AG04450 (cell line): ENCODE results near the gene CDC42EP4. TPM values are rescaled to one million over a fixed set of nuclear protein-coding genes. Genes with fewer than 3 reads are reported as not detected.

Experiments used
- CTCF ChIA-PET: fragments of 300-600, 350-600 bp; formaldehyde crosslinking; extraction: SDS; loops from one replicate; lab custom pipeline; 2022; ENCODE audit warnings: antibody characterized with exemption, inconsistent platforms; lab: Charles Lee
- POLR2A ChIA-PET: fragments of 350-600 bp; formaldehyde crosslinking; extraction: SDS; loops from one replicate; lab custom pipeline; 2021; ENCODE audit warnings: antibody characterized with exemption, inconsistent platforms; lab: Yijun Ruan, JAX
- DNase-seq: peaks from one replicate; pipeline ENCODE4 v3.0.0-alpha.2; 2011; ENCODE audit warnings: low read depth, low spot score
- H3K27ac ChIP-seq: one replicate; pipeline ENCODE4 v1.5.1; 2012; ENCODE audit warnings: low read depth, low read length, control low read depth
- H3K27me3 ChIP-seq: one replicate; pipeline ENCODE4 v1.6.0; 2012; ENCODE audit warnings: low read length; ENCODE audit not compliant: control insufficient read depth, insufficient read depth
- H3K4me3 ChIP-seq: 2 replicates; pipeline ENCODE4 v1.5.1; 2011; ENCODE audit warnings: mild to moderate bottlenecking, low read depth, low read length, control low read depth
- H3K9me3 ChIP-seq: 2 replicates; pipeline ENCODE4 v1.5.1; 2012; ENCODE audit warnings: low read length; ENCODE audit not compliant: control insufficient read depth, insufficient read depth
- polyA plus RNA-seq: library from polyadenylated mRNA; depleted of rRNA; stranded (reverse); fragments of >200 nt; gene quantifications from 2 replicates; pipeline ENCODE4 v1.2.3, GENCODE V29; 2011
- TF ChIP-seq, protein P1 (sequence below): IDR thresholded peaks from 2 replicates; pipeline ENCODE4 v1.5.1; 2011; ENCODE audit warnings: low read depth, low read length, control low read depth, inconsistent platforms

The CDC42EP4 gene
- polyA plus RNA-seq, 1 experiment: 21.9 TPM

DNA sequence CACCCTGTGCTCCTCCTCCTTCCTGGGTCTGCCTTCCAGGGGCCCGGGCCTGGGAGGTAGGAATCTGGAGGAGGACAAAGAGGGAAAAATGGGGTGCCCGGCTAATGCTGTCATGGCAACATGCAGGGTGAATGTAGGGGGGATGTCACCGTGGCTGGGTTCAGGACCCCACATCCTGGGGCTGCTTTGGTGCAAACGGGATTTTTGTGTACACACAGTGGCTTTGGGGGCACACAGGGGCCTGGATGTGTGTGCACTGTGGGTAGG is 37.0 kb upstream of the CDC42EP4 start:
- Histone ChIP-seq H3K9me3 (no peaks in the 10 kb centered on the region; the same call in 1 of the 2 replicates), H3K27ac (no peak overlapping the region), H3K4me3 (no peak overlapping the region), H3K27me3 (no peaks in the 10 kb centered on the region)
- DNase-seq: no peak
- CTCF ChIA-PET: interaction anchor here (1.7 to 1.8 kb wide), 2 partner anchors 21 to 93 kb away, joined by 6 to 11 read pairs; no protein-coding TSS in a partner anchor
- TF ChIP-seq, protein P1, sequence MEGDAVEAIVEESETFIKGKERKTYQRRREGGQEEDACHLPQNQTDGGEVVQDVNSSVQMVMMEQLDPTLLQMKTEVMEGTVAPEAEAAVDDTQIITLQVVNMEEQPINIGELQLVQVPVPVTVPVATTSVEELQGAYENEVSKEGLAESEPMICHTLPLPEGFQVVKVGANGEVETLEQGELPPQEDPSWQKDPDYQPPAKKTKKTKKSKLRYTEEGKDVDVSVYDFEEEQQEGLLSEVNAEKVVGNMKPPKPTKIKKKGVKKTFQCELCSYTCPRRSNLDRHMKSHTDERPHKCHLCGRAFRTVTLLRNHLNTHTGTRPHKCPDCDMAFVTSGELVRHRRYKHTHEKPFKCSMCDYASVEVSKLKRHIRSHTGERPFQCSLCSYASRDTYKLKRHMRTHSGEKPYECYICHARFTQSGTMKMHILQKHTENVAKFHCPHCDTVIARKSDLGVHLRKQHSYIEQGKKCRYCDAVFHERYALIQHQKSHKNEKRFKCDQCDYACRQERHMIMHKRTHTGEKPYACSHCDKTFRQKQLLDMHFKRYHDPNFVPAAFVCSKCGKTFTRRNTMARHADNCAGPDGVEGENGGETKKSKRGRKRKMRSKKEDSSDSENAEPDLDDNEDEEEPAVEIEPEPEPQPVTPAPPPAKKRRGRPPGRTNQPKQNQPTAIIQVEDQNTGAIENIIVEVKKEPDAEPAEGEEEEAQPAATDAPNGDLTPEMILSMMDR: no peak
- POLR2A ChIA-PET: no interaction called here

DNA sequence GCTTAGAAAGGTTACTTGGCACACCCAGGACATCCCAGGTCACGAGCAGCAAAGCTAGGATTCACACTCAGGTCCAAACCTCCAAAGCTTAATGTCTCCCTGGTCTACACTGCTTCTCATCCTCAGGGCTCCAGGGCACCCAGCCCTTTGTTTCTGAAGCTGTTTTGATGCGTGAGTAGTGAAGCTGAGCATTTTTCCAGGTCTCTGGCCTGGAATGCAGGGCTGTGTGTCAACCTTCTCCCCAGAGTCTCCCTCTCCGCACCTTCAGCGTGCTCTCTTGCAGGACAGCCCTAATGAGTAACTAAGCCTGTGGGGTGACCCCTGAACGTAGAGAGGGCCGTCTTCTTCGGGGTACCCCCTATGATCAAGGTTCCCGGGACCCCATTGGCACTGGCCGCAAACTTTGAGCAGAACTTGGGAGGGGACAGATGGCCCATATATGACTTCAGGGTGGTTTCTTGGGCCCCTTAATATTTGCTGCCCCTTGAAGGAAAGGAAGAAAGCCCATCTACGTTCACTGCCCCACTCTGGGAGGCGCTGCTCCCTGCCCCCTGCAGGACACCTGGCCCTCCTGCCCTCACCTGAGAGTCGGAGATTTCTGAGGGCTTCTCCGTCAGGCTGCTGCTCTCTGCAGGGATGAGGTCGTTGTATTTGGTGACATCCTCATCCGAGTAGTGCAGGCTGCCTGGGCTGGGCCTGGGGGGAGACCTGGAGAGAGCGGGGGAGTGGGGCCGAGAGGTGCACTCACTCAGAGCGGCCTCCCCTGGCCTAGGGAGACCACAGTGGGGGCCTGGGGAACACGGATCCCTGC is 36.4 kb upstream of the CDC42EP4 start:
- DNase-seq: no peak
- TF ChIP-seq, protein P1: no peak
- ChIA-PET POLR2A (interaction anchor here (1.2 kb wide), 1 partner anchor 37 kb away, joined by 6 read pairs; no protein-coding TSS in a partner anchor), CTCF (interaction anchor here (0.9 to 1.8 kb wide), 5 partner anchors 22 to 95 kb away, joined by 3 to 11 read pairs (median 5); no protein-coding TSS in a partner anchor)
- H3K27ac ChIP-seq: no peak overlapping the region
- H3K27me3 ChIP-seq: no peaks in the 10 kb centered on the region
- no peaks in the 10 kb centered on the region; the same call in 1 of the 2 replicates for H3K9me3 ChIP-seq
- no peak overlapping the region for H3K4me3 ChIP-seq

DNA sequence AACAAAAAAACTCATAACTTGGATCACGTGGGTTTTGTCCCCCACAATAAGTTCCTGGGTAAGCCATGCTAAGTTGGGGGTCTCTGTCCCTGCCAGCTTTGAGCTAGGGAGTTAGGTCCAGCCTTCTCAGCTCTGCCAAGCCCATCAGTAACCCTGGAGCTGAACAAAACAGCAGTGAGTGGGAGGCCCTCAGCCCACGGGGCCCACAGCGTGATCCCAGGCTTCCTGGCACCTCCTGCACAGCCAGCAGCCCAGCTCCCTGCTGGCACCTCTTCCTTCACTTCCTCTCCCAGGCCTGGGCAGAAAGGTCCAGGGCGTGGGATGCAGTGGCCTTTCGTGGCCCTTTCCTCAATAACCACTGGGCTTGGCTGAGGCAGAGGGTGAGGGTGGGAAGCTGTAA is 35.5 kb upstream of the CDC42EP4 start:
- Histone ChIP-seq H3K4me3 (no peak overlapping the region), H3K27me3 (no peaks in the 10 kb centered on the region), H3K27ac (no peak overlapping the region), H3K9me3 (no peaks in the 10 kb centered on the region; the same call in 1 of the 2 replicates)
- DNase-seq: no peak
- TF ChIP-seq, protein P1: no peak
- ChIA-PET POLR2A (interaction anchor here (1.2 kb wide), 1 partner anchor 36 kb away, joined by 6 read pairs; no protein-coding TSS in a partner anchor), CTCF (interaction anchor here (0.9 to 1.5 kb wide), 3 partner anchors 23 to 92 kb away, joined by 3 to 5 read pairs (median 3); no protein-coding TSS in a partner anchor)

DNA sequence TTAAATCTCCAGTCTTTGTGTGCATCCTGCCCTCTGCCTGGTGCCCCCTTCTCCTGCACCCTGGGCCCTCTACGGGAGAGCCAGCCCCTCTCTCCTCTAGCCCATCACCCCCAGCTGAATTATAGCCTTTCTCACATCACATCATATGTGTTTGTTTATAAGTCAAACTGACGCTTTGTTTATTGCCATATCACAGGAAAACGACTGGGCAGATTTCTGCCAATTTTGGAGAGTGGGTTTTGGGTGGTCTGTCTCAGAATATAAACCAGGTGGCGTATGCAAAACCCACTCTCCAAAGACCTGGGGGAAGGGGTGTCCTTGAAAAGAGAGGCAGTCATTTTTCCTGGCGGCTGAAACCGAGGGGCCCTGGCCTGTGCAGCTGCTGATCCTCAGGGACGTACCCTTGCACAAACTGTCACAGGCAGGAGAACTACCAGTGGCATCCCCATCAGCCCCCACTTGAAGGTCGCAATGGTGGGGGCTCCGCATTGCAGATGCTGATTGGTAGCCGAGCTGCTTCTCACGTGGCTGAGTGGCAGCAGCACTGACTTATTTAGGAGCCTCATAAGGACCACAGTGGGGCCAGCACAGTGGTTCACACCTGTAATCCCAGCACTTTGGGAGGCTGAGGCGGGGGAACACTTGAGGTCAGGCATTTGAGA is 34.8 kb upstream of the CDC42EP4 start:
- ChIA-PET POLR2A (interaction anchor here (1.2 kb wide), 1 partner anchor 36 kb away, joined by 6 read pairs; no protein-coding TSS in a partner anchor), CTCF (interaction anchor here (0.9 to 1.5 kb wide), 3 partner anchors 23 to 91 kb away, joined by 3 to 5 read pairs (median 3); no protein-coding TSS in a partner anchor)
- no peaks in the 10 kb centered on the region for H3K9me3 ChIP-seq
- H3K4me3 ChIP-seq: no peak overlapping the region
- no peaks in the 10 kb centered on the region for H3K27me3 ChIP-seq
- TF ChIP-seq, protein P1: no peak
- H3K27ac ChIP-seq: no peak overlapping the region
- DNase-seq: no peak
